GM12878 (cell line): ENCODE measurements around the gene STK11. TPM values are rescaled to one million over a fixed set of nuclear protein-coding genes. Genes with fewer than 3 reads are reported as not detected.
A peak's percentile ranks its signal among the peaks of the same experiment; 100 is the strongest.

ENCODE experiments used
- ATAC-seq: fragments of 200-7000 bp; cut with Tn5 transposase; 3 replicates; pipeline ENCODE4 v1.9.1; 2020; ENCODE audit warnings: mild to moderate bottlenecking, moderate library complexity
- BruUV-seq: library from RNA; stranded (reverse); fragments of 400-500 nt; replicated peaks from 2 replicates; lab custom pipeline; 2021; lab: Mats Ljungman, UMichigan
- CTCF ChIA-PET: fragments of 300-600 bp; sonication (Branson Sonifier 250); formaldehyde crosslinking; extraction: SDS; loops from one replicate; lab custom pipeline; 2021; ENCODE audit warnings: inconsistent platforms; lab: Yijun Ruan, JAX
- POLR2A ChIA-PET: fragments of 350-600 bp; formaldehyde crosslinking; extraction: SDS; loops from one replicate; lab custom pipeline; 2021; ENCODE audit warnings: inconsistent platforms; lab: Charles Lee
- RAD21 ChIA-PET: fragments of 300-600 bp; sonication (Branson Sonifier 250); formaldehyde crosslinking; loops from one replicate; lab custom pipeline; 2023; ENCODE audit warnings: antibody characterized with exemption; ENCODE audit not compliant: unreplicated experiment; lab: Charles Lee
- SMC1A ChIA-PET: fragments of 300-600 bp; sonication (Branson Sonifier 250); formaldehyde crosslinking; loops from one replicate; lab custom pipeline; 2023; ENCODE audit not compliant: unreplicated experiment, uncharacterized antibody; lab: Charles Lee
- DNase-seq: peaks from one replicate; pipeline ENCODE4 v3.0.0-alpha.2; 2011; ENCODE audit warnings: low read depth, low spot score
- FAIRE-seq: peaks from 3 replicates; lab custom pipeline; 2011; peaks lifted over from hg19 to GRCh38; lab: Jason Lieb, UNC
- H2AFZ ChIP-seq: 2 replicates; pipeline ENCODE4 v1.6.0; 2011; ENCODE audit warnings: low read depth, low read length, control low read depth; ENCODE audit not compliant: control insufficient read depth
- H3K27ac ChIP-seq: 2 replicates; pipeline ENCODE4 v1.5.1; 2011; ENCODE audit warnings: control low read depth; ENCODE audit not compliant: control insufficient read depth, insufficient read depth
- H3K27me3 ChIP-seq, 2 experiments: replicated peaks in 1 of 2; 2 replicates each; pipeline versions ENCODE4 v1.6.0 to v1.6.1; 2011; ENCODE audit warnings: low read length in 1 of 2; ENCODE audit not compliant: control insufficient read depth in 2 of 2, insufficient read depth in 2 of 2
- H3K36me3 ChIP-seq, 2 experiments: 2 replicates each; pipeline ENCODE4 v1.5.1; 2011; ENCODE audit warnings: low read length in 1 of 2; ENCODE audit not compliant: control insufficient read depth in 2 of 2, insufficient read depth in 2 of 2
- H3K4me1 ChIP-seq: 2 replicates; pipeline ENCODE4 v1.6.1; 2011; ENCODE audit warnings: mild to moderate bottlenecking, low read length, moderate library complexity, mixed read lengths; ENCODE audit not compliant: control insufficient read depth, insufficient read depth
- H3K4me2 ChIP-seq: 2 replicates; pipeline ENCODE4 v1.6.0; 2011; ENCODE audit warnings: control low read depth; ENCODE audit not compliant: control insufficient read depth, insufficient read depth
- H3K4me3 ChIP-seq: fragments of 200-600 bp; sonication (generic); 2 replicates; pipeline ENCODE4 v1.5.1; 2016
- H3K79me2 ChIP-seq: 2 replicates; pipeline ENCODE4 v1.6.0; 2011; ENCODE audit warnings: low read length; ENCODE audit not compliant: control insufficient read depth, insufficient read depth
- H3K9ac ChIP-seq: 2 replicates; pipeline ENCODE4 v1.8.0; 2011; ENCODE audit warnings: low read length, control low read depth, mixed read lengths; ENCODE audit not compliant: control insufficient read depth, insufficient read depth
- H3K9me3 ChIP-seq: replicated peaks from 3 replicates; pipeline ENCODE4 v1.5.1; 2011; ENCODE audit warnings: mild to moderate bottlenecking, low read length; ENCODE audit not compliant: control insufficient read depth, insufficient read depth
- H4K20me1 ChIP-seq: 2 replicates; pipeline ENCODE4 v1.6.0; 2011; ENCODE audit not compliant: control insufficient read depth, insufficient read depth
- ATF7 ChIP-seq: fragments of 450-650 bp; IDR thresholded peaks from 2 replicates; pipeline ENCODE4 v1.6.1; 2016; ENCODE audit warnings: low read depth, mild to moderate bottlenecking
- CBFB ChIP-seq: IDR thresholded peaks from 2 replicates; pipeline ENCODE4 v1.6.1; 2016; ENCODE audit warnings: antibody characterized with exemption, low read depth
- CREM ChIP-seq: IDR thresholded peaks from 2 replicates; pipeline ENCODE4 v1.6.1; 2014; ENCODE audit warnings: antibody characterized with exemption, low read depth
- GATAD2B ChIP-seq: fragments of 450-650 bp; conservative IDR thresholded peaks from 2 replicates; pipeline ENCODE4 v1.6.1; 2017; ENCODE audit warnings: low read depth, mild to moderate bottlenecking, moderate library complexity
- IKZF1 ChIP-seq: fragments of 450-650 bp; conservative IDR thresholded peaks from 2 replicates; pipeline ENCODE4 v1.6.1; 2017; ENCODE audit warnings: antibody characterized with exemption, mild to moderate bottlenecking
- LARP7 ChIP-seq: fragments of 450-650 bp; IDR thresholded peaks from 2 replicates; pipeline ENCODE4 v1.6.1; 2017; ENCODE audit warnings: mild to moderate bottlenecking
- NR2C1 ChIP-seq: fragments of 450-650 bp; IDR thresholded peaks from 2 replicates; pipeline ENCODE4 v1.6.1; 2017; ENCODE audit warnings: antibody characterized with exemption, mild to moderate bottlenecking, moderate library complexity
- PAX5 ChIP-seq: IDR thresholded peaks from 2 replicates; pipeline ENCODE4 v1.6.1; 2011; ENCODE audit warnings: low read depth, low read length, borderline replicate concordance
- POLR2A ChIP-seq: IDR thresholded peaks from 2 replicates; pipeline ENCODE4 v1.6.1; 2011; ENCODE audit warnings: low read depth, mild to moderate bottlenecking, low read length
- SIN3A ChIP-seq: IDR thresholded peaks from 2 replicates; pipeline ENCODE4 v1.6.1; 2012; ENCODE audit warnings: low read depth, low read length, improper control_type of control experiment
- SMARCA5 ChIP-seq: fragments of 450-650 bp; IDR thresholded peaks from 2 replicates; pipeline ENCODE4 v1.6.1; 2017; ENCODE audit warnings: mild to moderate bottlenecking
- SMC3 ChIP-seq: IDR thresholded peaks from 2 replicates; pipeline ENCODE4 v1.6.1; 2011; ENCODE audit warnings: low read length, improper control_type of control experiment, borderline replicate concordance
- STAT3 ChIP-seq: IDR thresholded peaks from 2 replicates; pipeline ENCODE4 v1.6.1; 2011; ENCODE audit warnings: low read depth, low read length, improper control_type of control experiment
- YBX1 ChIP-seq: fragments of 450-650 bp; IDR thresholded peaks from 2 replicates; pipeline ENCODE4 v1.6.1; 2016; ENCODE audit warnings: antibody characterized with exemption
- YY1 ChIP-seq: IDR thresholded peaks from 2 replicates; pipeline ENCODE4 v1.6.1; 2011; ENCODE audit warnings: low read depth, mild to moderate bottlenecking, low read length
- ZNF217 ChIP-seq: fragments of 450-650 bp; IDR thresholded peaks from 2 replicates; pipeline ENCODE4 v1.6.1; 2017; ENCODE audit warnings: antibody characterized with exemption, mild to moderate bottlenecking
- WGBS: methylation state at CpG from one replicate; pipeline ENCODE4 v1.1.6; 2016; ENCODE audit warnings: low lambda C conversion rate; ENCODE audit not compliant: insufficient replicate concordance, insufficient coverage; ENCODE audit errors: missing lambda C conversion rate; 5-methylcytosine and 5-hydroxymethylcytosine counted together
- in situ Hi-C: fragments of 300-500 bp; cut with MboI; formaldehyde crosslinking; loops from 9 replicates; pipeline ENCODE4 v1.14.3; 2018; ENCODE audit warnings: mixed read lengths
- intact Hi-C: fragments of 100-400 bp; cut with micrococcal nuclease; formaldehyde crosslinking; loops from one replicate; pipeline ENCODE4 v1.14.2; 2022; ENCODE audit not compliant: unreplicated experiment
- polyA plus RNA-seq, 11 experiments: library from polyadenylated mRNA; depleted of rRNA in 4 of 11; unstranded in 6 of 11; stranded (reverse) in 5 of 11; fragments of >200 nt; fragmentation: Nextera tagmentation in 4 of 11; fragmentation: Illumina TruSeq in 1 of 11; extraction: Ambion mirVana in 4 of 11; extraction: Trizol in 1 of 11; gene quantifications; 1 replicate in 1 of 11; 2 replicates in 10 of 11; pipeline versions ENCODE4 v1.2.1 to v1.2.3, GENCODE V29; 2011 to 2016; ENCODE audit warnings: inconsistent platforms in 2 of 11, missing spikeins in 2 of 11, low read depth in 1 of 11
- total RNA-seq, 4 experiments: library from RNA; depleted of rRNA in 3 of 4; stranded (reverse); fragments of >200 nt in 3 of 4; fragmentation: Illumina TruSeq in 1 of 4; extraction: Trizol in 1 of 4; gene quantifications; 2 replicates each; pipeline versions ENCODE4 v1.2.1 to v1.2.3, GENCODE V29; 2013 to 2021
- TF ChIP-seq, protein P1 (sequence below): IDR thresholded peaks from 2 replicates; pipeline ENCODE4 v1.6.1; 2011; ENCODE audit warnings: borderline replicate concordance, low read depth, mild to moderate bottlenecking, moderate library complexity, low read length; ENCODE audit not compliant: insufficient read depth, poor library complexity, severe bottlenecking
- TF ChIP-seq, protein P2 (sequence below): fragments of 450-650 bp; IDR thresholded peaks from 2 replicates; pipeline ENCODE4 v1.6.1; 2014; ENCODE audit warnings: mild to moderate bottlenecking
- TF ChIP-seq, protein P3 (sequence below): IDR thresholded peaks from 2 replicates; pipeline ENCODE4 v1.6.1; 2012; ENCODE audit warnings: low read length, inconsistent platforms

Gene STK11
- total and polyA plus RNA-seq, 10 of the 15 experiments (the other 5 are each of a cell fraction or from before 2014, with no cell fraction given), result 0.33 to 71.0 (median 23.8) TPM

DNA sequence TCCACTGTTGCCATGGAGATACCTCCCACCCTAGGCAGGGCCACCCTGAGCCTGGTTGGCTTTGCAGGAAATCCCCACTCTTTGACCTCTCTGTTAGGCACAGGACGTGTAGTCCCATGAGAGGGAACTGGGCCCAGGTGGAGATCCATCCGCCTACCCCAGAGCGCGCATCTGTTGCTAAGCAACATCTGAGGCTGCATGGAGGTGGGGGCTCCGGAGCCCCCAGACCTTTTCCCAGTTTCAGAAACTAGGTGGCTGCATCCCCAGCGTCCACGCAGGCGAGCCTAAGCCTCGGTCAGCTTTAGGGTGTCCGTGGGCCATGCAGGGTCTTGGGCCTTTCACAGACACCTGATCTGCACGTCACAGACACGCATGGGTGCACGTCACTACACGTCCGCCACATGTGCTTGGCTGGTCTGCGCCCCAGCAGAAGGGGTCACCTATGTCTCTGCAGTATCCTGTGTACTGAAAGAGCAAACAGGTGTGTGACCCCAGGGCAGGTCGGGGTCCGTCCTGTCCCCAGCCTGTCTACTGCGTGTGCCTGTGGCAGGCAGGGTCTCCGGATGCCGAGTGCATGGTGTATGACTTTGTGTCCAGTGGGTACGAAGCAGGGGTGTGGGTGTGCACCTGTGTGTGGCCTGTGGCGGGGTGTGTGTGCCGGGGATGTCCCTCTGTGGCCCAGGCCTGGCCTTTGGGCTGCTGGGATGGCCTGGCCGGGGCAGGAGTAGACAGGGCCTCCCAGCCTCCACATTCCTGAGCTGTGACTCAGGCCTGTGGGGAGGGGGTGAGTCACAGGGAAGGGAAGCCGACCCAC is 59.4 kb downstream of the STK11 start:
- RAD21 ChIA-PET, result interaction anchor here (1.3 to 5.1 kb wide), 5 partner anchors 12 to 198 kb away, joined by 4 to 336 read pairs (median 9); partner anchors contain the start of gene ARHGAP45
- peaks cover 31% of the 10 kb centered on the region for H3K79me2 ChIP-seq
- intact Hi-C loops (no loop called here), in situ Hi-C loops (loop anchor here (10.0 kb wide), 1 partner anchor 820 kb away; no protein-coding TSS in a partner anchor)
- POLR2A ChIA-PET, result interaction anchor here (1.0 to 8.7 kb wide), 2 partner anchors 12 to 21 kb away, joined by 3 to 184 read pairs; partner anchors contain the start of gene ATP5F1D
- H3K4me3 ChIP-seq, result peak overlapping the region; percentile 10; the same call in 1 of the 2 replicates
- FAIRE-seq (no peak), ATAC-seq (peak; percentile 3), DNase-seq (no peak)
- CTCF ChIA-PET, result interaction anchor here (1.2 to 7.2 kb wide), 3 partner anchors 12 to 22 kb away, joined by 3 to 363 read pairs (median 26); partner anchors contain the start of gene ATP5F1D
- peaks cover 55% of the 10 kb centered on the region for H3K4me1 ChIP-seq
- WGBS, result 1% methylated on average over 26 of the region's 26 CpGs
- no peak overlapping the region for H3K9ac ChIP-seq
- no peaks in the 10 kb centered on the region for H3K27me3 ChIP-seq
- H3K4me2 ChIP-seq, result peak overlapping the region; percentile 66
- H2AFZ ChIP-seq, result no peak overlapping the region
- H3K9me3 ChIP-seq, result no peaks in the 10 kb centered on the region
- H3K27ac ChIP-seq, result peak overlapping the region; percentile 16
- no peaks in the 10 kb centered on the region; the same call in 1 of the 2 replicates for H4K20me1 ChIP-seq
- no TSS peak for BruUV-seq
- SMC1A ChIA-PET, result interaction anchor here (7.3 kb wide), 1 partner anchor 21 kb away, joined by 172 read pairs; the partner anchor contains the start of gene ATP5F1D
- H3K36me3 ChIP-seq, result no peaks in the 10 kb centered on the region
- TF ChIP-seq LARP7, result peak; percentile 34
- TF ChIP-seq PAX5, result peak; percentile 95; the same call in 1 of the 2 replicates
- peak; percentile 91 for TF ChIP-seq CREM
- TF ChIP-seq, protein P1, sequence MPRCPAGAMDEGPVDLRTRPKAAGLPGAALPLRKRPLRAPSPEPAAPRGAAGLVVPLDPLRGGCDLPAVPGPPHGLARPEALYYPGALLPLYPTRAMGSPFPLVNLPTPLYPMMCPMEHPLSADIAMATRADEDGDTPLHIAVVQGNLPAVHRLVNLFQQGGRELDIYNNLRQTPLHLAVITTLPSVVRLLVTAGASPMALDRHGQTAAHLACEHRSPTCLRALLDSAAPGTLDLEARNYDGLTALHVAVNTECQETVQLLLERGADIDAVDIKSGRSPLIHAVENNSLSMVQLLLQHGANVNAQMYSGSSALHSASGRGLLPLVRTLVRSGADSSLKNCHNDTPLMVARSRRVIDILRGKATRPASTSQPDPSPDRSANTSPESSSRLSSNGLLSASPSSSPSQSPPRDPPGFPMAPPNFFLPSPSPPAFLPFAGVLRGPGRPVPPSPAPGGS, result no peak
- no peak; the same call in 1 of the 2 replicates for TF ChIP-seq SIN3A
- TF ChIP-seq GATAD2B, result peak; percentile 56; the same call in 1 of the 2 replicates
- TF ChIP-seq, protein P2, sequence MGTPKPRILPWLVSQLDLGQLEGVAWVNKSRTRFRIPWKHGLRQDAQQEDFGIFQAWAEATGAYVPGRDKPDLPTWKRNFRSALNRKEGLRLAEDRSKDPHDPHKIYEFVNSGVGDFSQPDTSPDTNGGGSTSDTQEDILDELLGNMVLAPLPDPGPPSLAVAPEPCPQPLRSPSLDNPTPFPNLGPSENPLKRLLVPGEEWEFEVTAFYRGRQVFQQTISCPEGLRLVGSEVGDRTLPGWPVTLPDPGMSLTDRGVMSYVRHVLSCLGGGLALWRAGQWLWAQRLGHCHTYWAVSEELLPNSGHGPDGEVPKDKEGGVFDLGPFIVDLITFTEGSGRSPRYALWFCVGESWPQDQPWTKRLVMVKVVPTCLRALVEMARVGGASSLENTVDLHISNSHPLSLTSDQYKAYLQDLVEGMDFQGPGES, result 0 out of 2 replicates have a peak, but pooled peaks have one; percentile 21
- no peak for TF ChIP-seq SMC3
- TF ChIP-seq CBFB, result no peak
- 0 out of 2 replicates have a peak, but pooled peaks have one; percentile 38 for TF ChIP-seq IKZF1
- TF ChIP-seq YBX1, result no peak
- TF ChIP-seq ATF7, result 0 out of 2 replicates have a peak, but pooled peaks have one; percentile 38
- TF ChIP-seq YY1, result peak; percentile 13; the same call in 1 of the 2 replicates
- TF ChIP-seq, protein P3, sequence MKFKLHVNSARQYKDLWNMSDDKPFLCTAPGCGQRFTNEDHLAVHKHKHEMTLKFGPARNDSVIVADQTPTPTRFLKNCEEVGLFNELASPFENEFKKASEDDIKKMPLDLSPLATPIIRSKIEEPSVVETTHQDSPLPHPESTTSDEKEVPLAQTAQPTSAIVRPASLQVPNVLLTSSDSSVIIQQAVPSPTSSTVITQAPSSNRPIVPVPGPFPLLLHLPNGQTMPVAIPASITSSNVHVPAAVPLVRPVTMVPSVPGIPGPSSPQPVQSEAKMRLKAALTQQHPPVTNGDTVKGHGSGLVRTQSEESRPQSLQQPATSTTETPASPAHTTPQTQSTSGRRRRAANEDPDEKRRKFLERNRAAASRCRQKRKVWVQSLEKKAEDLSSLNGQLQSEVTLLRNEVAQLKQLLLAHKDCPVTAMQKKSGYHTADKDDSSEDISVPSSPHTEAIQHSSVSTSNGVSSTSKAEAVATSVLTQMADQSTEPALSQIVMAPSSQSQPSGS, result no peak
- peak; percentile 65 for TF ChIP-seq NR2C1
- TF ChIP-seq STAT3, result no peak
- TF ChIP-seq ZNF217, result no peak
- TF ChIP-seq POLR2A, result 0 out of 2 replicates have a peak, but pooled peaks have one; percentile 14
- peak; percentile 34; the same call in 1 of the 2 replicates for TF ChIP-seq SMARCA5
